Naive thymus-derived CD8-positive, alpha-beta T cell (primary cell): ENCODE results near the gene ARHGAP19. TPM values are rescaled to one million over a fixed set of nuclear protein-coding genes. Genes with fewer than 3 reads are reported as not detected.

Experiments
- ATAC-seq, 2 donors: fragments of 150-1000 bp; cut with Tn5 transposase in 1 of 2; sonication (Bioruptor Pico), chemical (Tn5 transposase) in 1 of 2; 1 replicate in 1 of 2; 2 replicates in 1 of 2; pipeline ENCODE4 v1.10.0; 2021; ENCODE audit warnings: mild to moderate bottlenecking in 2 of 2, moderate library complexity in 2 of 2
- POLR2A ChIA-PET: fragments of 350-600 bp; sonication (Branson Sonifier 250); formaldehyde crosslinking; loops from one replicate; lab custom pipeline; 2021; ENCODE audit warnings: antibody characterized with exemption; lab: Charles Lee
- DNase-seq, 10 donors: peaks; one replicate each; pipeline versions ENCODE4 v3.0.0 to v3.0.0-alpha.2; 2020 to 2022
- H3K27ac Mint-ChIP-seq, 10 donors: one replicate each; pipeline ENCODE4 v1.8.0; 2020 to 2022; ENCODE audit warnings: mild to moderate bottlenecking in 10 of 10, mixed read lengths in 10 of 10, moderate library complexity in 4 of 10, inconsistent platforms in 1 of 10
- H3K27me3 Mint-ChIP-seq, 5 donors: one replicate each; pipeline ENCODE4 v1.8.0; 2021 to 2022; ENCODE audit warnings: mixed read lengths in 5 of 5
- H3K36me3 Mint-ChIP-seq, 3 donors: one replicate each; pipeline ENCODE4 v1.8.0; 2020 to 2022; ENCODE audit warnings: mixed read lengths in 3 of 3, mild to moderate bottlenecking in 2 of 3, inconsistent platforms in 1 of 3
- H3K4me1 Mint-ChIP-seq, 4 donors: one replicate each; pipeline ENCODE4 v1.8.0; 2021 to 2022; ENCODE audit warnings: mixed read lengths in 4 of 4
- H3K4me3 Mint-ChIP-seq, 10 donors: one replicate each; pipeline ENCODE4 v1.8.0; 2020 to 2022; ENCODE audit warnings: mild to moderate bottlenecking in 10 of 10, mixed read lengths in 10 of 10, moderate library complexity in 6 of 10, inconsistent platforms in 1 of 10
- H3K9me3 Mint-ChIP-seq, 9 donors: one replicate each; pipeline ENCODE4 v1.8.0; 2020 to 2022; ENCODE audit warnings: mixed read lengths in 9 of 9, mild to moderate bottlenecking in 3 of 9, inconsistent platforms in 1 of 9, moderate library complexity in 1 of 9
- polyA plus RNA-seq, 3 donors: library from polyadenylated mRNA; unstranded; fragments of 300-500 nt; fragmentation: Illumina TruSeq; gene quantifications; one replicate each; pipeline ENCODE4 v1.2.3, GENCODE V29; 2021
- total RNA-seq, 8 experiments: library from RNA in 2 of 8; stranded (reverse) in 2 of 8; gene quantifications; one replicate each; pipeline ENCODE4 v1.2.3 and lab custom pipeline; 2021 to 2026

The ARHGAP19 gene
- total and polyA plus RNA-seq, 5 experiments from 2014 or later = 5.3 to 19.0 (median 5.6) TPM

DNA sequence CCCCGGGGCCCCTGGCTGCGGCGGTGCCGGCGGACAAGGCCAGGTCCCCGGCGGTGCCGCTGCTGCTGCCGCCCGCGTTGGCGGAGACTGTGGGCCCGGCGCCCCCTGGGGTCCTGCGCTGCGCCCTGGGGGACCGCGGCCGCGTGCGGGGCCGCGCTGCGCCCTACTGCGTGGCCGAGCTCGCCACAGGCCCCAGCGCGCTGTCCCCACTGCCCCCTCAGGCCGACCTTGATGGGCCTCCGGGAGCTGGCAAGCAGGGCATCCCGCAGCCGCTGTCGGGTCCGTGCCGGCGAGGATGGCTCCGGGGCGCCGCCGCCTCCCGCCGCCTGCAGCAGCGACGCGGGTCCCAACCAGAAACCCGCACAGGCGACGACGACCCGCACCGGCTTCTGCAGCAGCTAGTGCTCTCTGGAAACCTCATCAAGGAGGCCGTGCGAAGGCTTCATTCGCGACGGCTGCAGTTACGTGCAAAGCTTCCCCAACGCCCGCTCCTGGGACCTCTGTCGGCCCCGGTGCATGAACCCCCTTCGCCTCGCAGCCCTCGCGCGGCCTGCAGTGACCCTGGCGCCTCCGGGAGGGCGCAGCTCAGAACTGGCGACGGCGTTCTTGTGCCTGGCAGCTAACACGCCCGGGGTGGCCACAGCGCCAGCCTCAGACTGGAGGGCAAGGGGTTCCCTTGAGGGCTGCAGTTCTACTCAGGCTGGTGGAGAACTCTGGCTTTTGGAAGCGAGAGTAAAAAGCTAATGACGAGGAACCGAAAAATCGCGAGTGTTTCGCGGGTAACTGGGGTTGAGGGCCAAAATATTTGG lies 27.4 kb upstream of the ARHGAP19 start:
- Mint-ChIP-seq H3K9me3 (no peaks in the 10 kb centered on the region), H3K27me3 (peaks cover 0 to 1% (median 0%) of the 10 kb centered on the region in 5 donors), H3K36me3 (no peaks in the 10 kb centered on the region), H3K4me1 (peaks cover 19 to 41% (median 33%) of the 10 kb centered on the region in 4 donors), H3K4me3 (peak overlapping the region; percentile 84 to 96 (median 92)), H3K27ac (peak overlapping the region; percentile 91 to 96 (median 95))
- peak; percentile 55 to 62 for ATAC-seq
- DNase-seq = peak; percentile 54 to 82 (median 67)
- POLR2A ChIA-PET = interaction anchor here (1.0 to 8.5 kb wide), 8 partner anchors 12 to 179 kb away, joined by 3 to 179 read pairs (median 6); partner anchors contain the start of genes ARHGAP19, FRAT2, MMS19 and RRP12

DNA sequence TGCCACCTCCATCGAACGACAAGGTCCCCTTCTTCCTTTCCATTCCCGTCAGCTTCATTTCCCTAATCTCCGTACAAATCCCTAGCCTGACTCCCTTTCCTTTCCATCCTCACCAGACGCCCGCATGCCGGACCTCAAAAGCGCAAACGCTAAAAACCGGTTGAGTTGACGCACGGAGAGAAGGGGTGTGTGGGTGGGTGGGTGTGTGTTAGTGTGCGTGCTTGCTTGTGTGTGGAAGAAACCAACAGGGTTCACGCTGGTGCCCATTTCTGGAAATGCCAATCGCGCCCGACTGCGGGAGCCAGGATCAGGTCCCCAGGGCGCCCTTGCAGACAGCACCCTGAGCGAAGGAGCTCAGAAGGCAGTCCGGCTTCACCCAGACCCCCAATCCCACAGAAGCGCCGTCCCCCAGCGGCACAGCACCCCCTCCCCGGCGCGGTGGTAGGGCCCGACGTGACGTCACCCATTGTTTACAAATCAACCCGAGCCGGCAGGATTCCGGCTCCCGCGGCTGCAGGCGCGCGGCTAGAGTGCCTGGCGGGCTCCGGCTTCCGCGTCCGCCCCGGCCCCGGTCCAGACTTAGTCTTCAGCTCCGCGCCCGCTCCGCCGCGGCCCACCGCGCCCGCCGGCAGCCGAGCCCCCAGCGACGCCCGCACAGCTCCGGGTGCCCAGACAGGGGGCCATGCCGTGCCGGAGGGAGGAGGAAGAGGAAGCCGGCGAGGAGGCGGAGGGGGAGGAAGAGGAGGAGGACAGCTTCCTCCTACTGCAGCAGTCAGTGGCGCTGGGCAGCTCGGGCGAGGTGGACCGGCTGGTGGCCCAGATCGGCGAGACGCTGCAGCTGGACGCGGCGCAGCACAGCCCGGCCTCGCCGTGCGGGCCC lies 26.6 kb upstream of the ARHGAP19 start, which contains the start of gene FRAT1:
Gene FRAT1, plus strand, starts transcription at position 500 of the 880 bp plus-strand sequence. Its CDS starts 183 bp downstream, at position 683.
- peak; percentile 65 to 70 for ATAC-seq
- POLR2A ChIA-PET = interaction anchor here (1.1 to 8.5 kb wide), 7 partner anchors 11 to 180 kb away, joined by 3 to 179 read pairs (median 7); partner anchors contain the start of genes ARHGAP19, FRAT2, MMS19 and RRP12
- no peaks in the 10 kb centered on the region for H3K36me3 Mint-ChIP-seq

DNA sequence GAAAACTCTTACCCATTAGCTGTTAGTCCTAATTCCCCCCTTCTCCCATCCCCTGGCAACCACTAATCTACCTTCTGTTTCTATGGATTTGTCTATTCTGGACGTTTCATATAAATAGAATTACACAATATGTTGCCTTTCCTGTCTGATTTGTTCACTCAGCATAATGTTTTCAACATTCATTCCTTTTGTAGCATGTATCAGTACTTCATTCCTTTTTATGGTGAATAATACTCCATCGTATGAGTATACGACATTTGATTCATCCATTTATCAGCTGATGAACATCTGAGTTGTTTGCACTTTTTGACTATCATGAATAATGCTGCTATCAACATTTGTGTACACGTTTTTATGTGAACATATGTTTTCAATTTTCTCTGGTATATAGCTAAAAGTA lies 22.2 kb upstream of the ARHGAP19 start:
- Mint-ChIP-seq H3K9me3 (no peaks in the 10 kb centered on the region), H3K4me1 (peaks cover 4 to 10% (median 8%) of the 10 kb centered on the region in 4 donors), H3K36me3 (no peaks in the 10 kb centered on the region), H3K27me3 (peaks cover 0 to 1% (median 0%) of the 10 kb centered on the region in 5 donors), H3K4me3 (no peak overlapping the region), H3K27ac (no peak overlapping the region)
- POLR2A ChIA-PET = interaction anchor here (0.7 kb wide), 1 partner anchor 18 kb away, joined by 3 read pairs; no protein-coding TSS in a partner anchor
- no peak for ATAC-seq
- no peak for DNase-seq

More for the DNA sequence above, 26.6 kb upstream of the ARHGAP19 start, which contains the start of gene FRAT1:
- Mint-ChIP-seq H3K27ac (peak within 1 kb of the TSS; percentile 99 to 100 (median 100)), H3K4me1 (peaks cover 19 to 41% (median 33%) of the 10 kb centered on the region in 4 donors), H3K9me3 (no peaks in the 10 kb centered on the region), H3K4me3 (peak within 1 kb of the TSS; percentile 89 to 98 (median 97)), H3K27me3 (peaks cover 0 to 1% (median 0%) of the 10 kb centered on the region in 5 donors)
- peak; percentile 79 to 100 (median 91) for DNase-seq

DNA sequence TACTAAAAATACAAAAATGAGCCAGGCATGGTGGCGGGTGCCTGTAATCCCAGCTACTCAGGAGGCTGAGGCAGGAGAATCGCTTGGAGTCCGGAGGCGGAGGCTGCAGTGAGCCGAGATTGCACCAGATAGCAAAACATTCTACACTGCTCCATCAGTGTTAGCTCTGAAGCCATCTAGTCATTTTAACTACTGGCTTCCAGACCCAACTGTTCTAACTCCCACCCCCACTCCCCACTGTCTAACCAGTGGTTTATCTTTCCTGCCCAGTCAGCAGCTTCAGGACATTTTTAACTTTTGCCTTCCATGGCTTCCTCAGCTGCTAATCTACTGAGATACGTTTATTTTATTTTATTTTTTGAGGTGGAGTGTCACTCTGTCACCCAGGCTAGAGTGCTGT lies 20.5 kb upstream of the ARHGAP19 start:
- POLR2A ChIA-PET = no interaction called here

DNA sequence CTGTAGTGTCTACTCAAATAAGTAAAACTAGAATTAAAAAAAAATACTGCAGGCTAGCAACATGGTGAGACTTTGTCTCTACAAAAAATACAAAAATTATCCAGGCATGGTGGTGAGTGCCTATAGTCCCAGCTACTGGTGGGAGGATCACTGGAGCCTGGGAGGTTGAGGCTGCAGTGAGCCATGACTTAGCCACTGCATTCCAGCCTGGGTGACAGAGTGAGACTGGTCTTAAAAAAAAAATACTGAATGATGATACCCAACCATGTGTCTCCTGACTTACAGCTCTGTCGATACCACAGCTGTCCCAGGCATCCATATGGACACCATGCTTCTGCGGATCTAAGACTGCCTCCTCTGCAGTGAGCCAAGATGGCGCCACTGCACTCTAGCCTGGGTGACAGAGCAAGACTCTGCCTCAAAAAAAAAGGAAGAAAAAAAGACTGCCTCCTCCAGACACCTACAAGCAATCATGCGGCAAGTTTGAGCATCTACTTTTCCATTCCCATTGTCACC lies 18.7 kb upstream of the ARHGAP19 start:
- Mint-ChIP-seq H3K27me3 (no peaks in the 10 kb centered on the region), H3K4me3 (no peak overlapping the region), H3K9me3 (no peaks in the 10 kb centered on the region), H3K36me3 (no peaks in the 10 kb centered on the region), H3K27ac (no peak overlapping the region), H3K4me1 (peaks cover 0 to 2% (median 0%) of the 10 kb centered on the region in 4 donors)
- ATAC-seq (no peak), DNase-seq (no peak)
- POLR2A ChIA-PET = no interaction called here

More for the DNA sequence above, 20.5 kb upstream of the ARHGAP19 start:
- ATAC-seq = no peak
- Mint-ChIP-seq H3K27me3 (no peaks in the 10 kb centered on the region), H3K4me3 (no peak overlapping the region), H3K27ac (peak overlapping the region in 3 of 10 donors; percentile 5 to 81 (median 31)), H3K4me1 (peaks cover 0 to 5% (median under 1%) of the 10 kb centered on the region in 4 donors), H3K9me3 (no peaks in the 10 kb centered on the region), H3K36me3 (no peaks in the 10 kb centered on the region)
- no peak for DNase-seq

DNA sequence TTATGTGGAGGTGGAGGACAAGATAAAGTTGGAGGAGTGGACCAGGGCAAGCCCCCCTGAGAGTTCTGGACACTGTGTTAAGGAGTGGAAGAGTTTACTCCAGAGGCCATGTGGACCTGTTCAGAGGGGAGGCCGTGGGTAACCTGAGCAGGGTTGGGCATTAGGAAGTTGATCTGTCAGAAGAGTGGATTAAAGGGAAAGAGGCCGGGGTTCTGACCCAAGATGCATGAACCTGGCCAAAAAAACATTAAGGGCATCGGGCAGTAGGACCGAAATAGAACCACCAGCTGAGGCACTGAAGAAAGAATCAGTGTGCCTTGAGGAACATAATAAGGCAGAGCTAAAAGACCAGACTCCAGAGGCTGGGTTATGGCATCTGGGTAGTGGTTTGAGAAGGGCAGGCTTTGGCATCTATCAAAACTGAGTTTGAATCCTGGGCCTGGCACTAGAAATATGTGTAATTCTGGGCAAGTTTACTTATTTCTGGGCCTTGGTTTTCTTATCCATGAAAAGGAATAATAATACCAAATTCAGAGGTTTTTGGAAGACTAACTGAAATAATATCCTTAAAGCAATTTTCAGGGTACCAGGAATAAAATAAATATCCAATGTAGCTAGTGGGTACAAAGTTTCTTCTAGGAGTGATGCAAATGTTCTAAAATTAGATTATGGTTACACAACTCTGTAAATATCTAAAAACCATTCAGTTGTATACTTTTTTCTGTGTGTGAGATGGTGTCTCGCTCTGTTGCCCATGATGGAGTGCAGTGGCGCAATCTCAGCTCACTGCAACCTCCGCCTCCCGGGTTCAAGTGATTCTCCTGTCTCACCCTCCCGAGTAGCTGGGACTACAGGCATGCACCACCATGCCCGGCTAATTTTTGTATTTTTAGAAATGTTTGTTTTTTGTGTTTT lies 15.7 kb upstream of the ARHGAP19 start:
- POLR2A ChIA-PET = interaction anchor here (0.8 to 1.7 kb wide), 2 partner anchors 12 to 92 kb away, joined by 3 to 4 read pairs; no protein-coding TSS in a partner anchor
- H3K27ac Mint-ChIP-seq = peak overlapping the region in 2 of 10 donors; percentile 37 to 41
- H3K4me3 Mint-ChIP-seq = no peak overlapping the region
- DNase-seq (no peak), ATAC-seq (no peak)
- no peaks in the 10 kb centered on the region for H3K27me3 Mint-ChIP-seq
- peaks cover 0 to 2% (median 0%) of the 10 kb centered on the region in 4 donors for H3K4me1 Mint-ChIP-seq
- peaks cover 0 to 1% (median 0%) of the 10 kb centered on the region in 9 donors for H3K9me3 Mint-ChIP-seq
- no peaks in the 10 kb centered on the region for H3K36me3 Mint-ChIP-seq

DNA sequence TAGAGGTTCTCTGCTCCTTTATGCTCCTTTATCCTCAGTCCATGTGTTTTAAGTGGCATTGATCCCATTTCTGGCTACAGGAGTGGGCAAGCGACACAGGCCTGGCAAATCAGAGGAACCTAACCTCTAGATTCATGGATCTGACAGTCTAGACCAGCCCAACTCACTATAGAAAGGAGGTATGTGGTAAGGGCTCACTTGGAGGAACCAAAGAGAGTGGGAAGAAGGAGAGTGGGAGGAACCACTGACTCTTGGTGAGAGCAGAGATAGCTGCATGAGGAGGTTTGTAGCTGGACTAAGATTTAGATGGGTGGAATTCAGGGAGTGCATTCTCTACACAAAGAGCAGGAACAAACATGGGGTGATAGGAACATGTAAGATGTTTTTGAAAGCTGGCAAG lies 15.0 kb upstream of the ARHGAP19 start:
- Mint-ChIP-seq H3K36me3 (no peaks in the 10 kb centered on the region), H3K4me3 (no peak overlapping the region), H3K27ac (peak overlapping the region in 2 of 10 donors; percentile 41 to 70), H3K9me3 (peaks cover 0 to 1% (median 0%) of the 10 kb centered on the region in 9 donors), H3K4me1 (peaks cover 0 to 2% (median 0%) of the 10 kb centered on the region in 4 donors), H3K27me3 (no peaks in the 10 kb centered on the region)
- POLR2A ChIA-PET = no interaction called here
- ATAC-seq = no peak
- no peak for DNase-seq

DNA sequence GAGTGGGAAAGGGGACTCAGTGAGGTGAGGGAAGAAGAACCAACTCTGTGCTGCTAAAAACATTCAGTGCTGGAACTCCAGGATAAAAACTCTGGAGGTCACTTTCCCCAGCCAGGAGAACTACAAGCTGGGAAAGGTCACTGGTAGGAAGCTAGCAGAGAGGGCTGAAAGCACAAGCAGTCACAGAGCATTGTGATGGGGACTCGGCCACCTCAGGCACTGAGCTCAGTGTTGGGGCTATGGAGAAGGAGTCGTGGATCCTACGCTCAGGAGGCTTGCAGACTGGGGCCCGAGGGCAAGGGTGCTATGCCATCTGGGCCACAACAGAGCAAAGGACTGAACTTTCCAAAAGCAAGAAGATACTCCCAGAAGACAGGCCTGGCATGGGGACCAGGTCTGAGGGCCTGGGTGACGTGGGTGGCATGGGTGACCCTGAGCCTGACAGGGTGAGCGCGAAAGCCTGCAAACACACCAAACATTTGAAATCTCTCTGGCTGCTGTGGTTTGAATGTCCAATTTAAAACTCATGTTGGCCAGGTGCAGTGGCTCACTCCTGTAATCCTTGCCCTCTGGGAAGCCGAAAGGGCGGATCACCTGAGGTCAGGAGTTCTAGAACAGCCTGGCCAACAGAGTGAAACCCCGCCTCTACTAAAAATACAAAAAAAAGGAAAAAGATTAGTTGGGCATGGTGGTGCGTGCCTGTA lies 9.8 kb upstream of the ARHGAP19 start:
- H3K9me3 Mint-ChIP-seq = peaks cover 0 to 1% (median 0%) of the 10 kb centered on the region in 9 donors
- no peaks in the 10 kb centered on the region for H3K4me1 Mint-ChIP-seq
- peaks cover 0 to 2% (median 0%) of the 10 kb centered on the region in 5 donors for H3K27me3 Mint-ChIP-seq
- no peak overlapping the region for H3K4me3 Mint-ChIP-seq
- H3K27ac Mint-ChIP-seq = peak overlapping the region in 1 of 10 donors; percentile 25
- POLR2A ChIA-PET = no interaction called here
- no peaks in the 10 kb centered on the region for H3K36me3 Mint-ChIP-seq
- DNase-seq = no peak
- no peak for ATAC-seq

DNA sequence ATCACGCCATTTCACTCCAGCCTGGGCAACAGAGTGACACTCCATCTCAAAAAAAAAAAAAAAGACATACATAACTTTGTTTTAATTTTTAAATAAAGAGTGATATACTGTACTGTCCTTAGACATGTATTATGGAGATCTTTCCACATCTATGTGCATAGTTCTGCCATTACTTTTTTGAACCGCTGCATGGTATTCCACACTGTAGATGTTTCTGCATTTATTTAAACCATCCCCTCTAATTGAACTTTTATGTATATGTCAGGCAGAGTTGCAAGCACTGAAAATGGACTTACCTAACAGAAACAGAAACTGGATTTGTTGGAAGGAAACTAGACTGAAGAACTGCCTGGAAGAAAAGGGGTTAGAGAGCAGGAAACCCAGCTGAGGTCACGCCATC lies 8.5 kb upstream of the ARHGAP19 start:
- ATAC-seq (no peak), DNase-seq (no peak)
- H3K4me3 Mint-ChIP-seq = no peak overlapping the region
- peaks cover 0 to 1% (median 0%) of the 10 kb centered on the region in 9 donors for H3K9me3 Mint-ChIP-seq
- no peaks in the 10 kb centered on the region for H3K4me1 Mint-ChIP-seq
- no peaks in the 10 kb centered on the region for H3K36me3 Mint-ChIP-seq
- no peak overlapping the region for H3K27ac Mint-ChIP-seq
- H3K27me3 Mint-ChIP-seq = peaks cover 0 to 2% (median 0%) of the 10 kb centered on the region in 5 donors
- POLR2A ChIA-PET = interaction anchor here (0.5 kb wide), 1 partner anchor 50 kb away, joined by 4 read pairs; no protein-coding TSS in a partner anchor

DNA sequence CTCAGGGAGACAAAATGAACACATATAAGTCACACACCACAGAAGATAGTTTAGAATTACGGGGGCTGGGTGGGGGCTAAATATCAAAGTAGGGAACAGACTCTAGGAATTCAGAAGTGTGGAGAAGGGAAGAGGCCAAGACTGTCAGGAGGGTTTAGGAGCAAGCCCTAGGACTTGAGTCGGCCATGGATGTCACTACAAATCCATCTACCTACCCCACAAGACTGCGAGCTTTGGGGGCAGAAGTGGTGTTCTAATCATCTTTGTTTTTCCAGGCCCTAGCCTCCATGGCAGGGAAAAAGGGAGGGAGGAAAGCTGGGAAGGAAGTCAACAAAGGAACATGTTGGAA lies 5.8 kb upstream of the ARHGAP19 start:
- Mint-ChIP-seq H3K27ac (no peak overlapping the region), H3K36me3 (no peaks in the 10 kb centered on the region), H3K27me3 (peaks cover 0 to 2% (median 1%) of the 10 kb centered on the region in 5 donors), H3K4me1 (no peaks in the 10 kb centered on the region), H3K9me3 (no peaks in the 10 kb centered on the region), H3K4me3 (no peak overlapping the region)
- ATAC-seq (no peak), DNase-seq (no peak)
- POLR2A ChIA-PET = no interaction called here
